OCI-LY7 (cell line): ENCODE data around the gene C9orf50.

ENCODE experiments used
- CTCF ChIP-seq: fragments of 200-600 bp; sonication (generic); conservative IDR thresholded peaks from 2 replicates; pipeline ENCODE4 v1.5.1; 2014; ENCODE audit warnings: mild to moderate bottlenecking, antibody characterized with exemption, low read length, moderate library complexity, mixed read lengths
- EZH2phosphoT487 ChIP-seq: fragments of 200-600 bp; sonication (generic); IDR thresholded peaks from 2 replicates; pipeline ENCODE4 v1.6.1; 2018; ENCODE audit warnings: low read depth, borderline replicate concordance, mild to moderate bottlenecking, mixed run types, antibody characterized with exemption, low read length, moderate library complexity, mixed read lengths

GRCh38 chr9:129598089-129598596 lies 22.8 kb downstream of the C9orf50 start:
- TF ChIP-seq CTCF: no peak
- no peak for TF ChIP-seq EZH2phosphoT487
